HEK293 (cell line): ENCODE measurements around the gene STRA8.

ENCODE experiments used
- CTCF ChIA-PET: fragments of 350-600 bp; formaldehyde crosslinking; extraction: SDS; loops from one replicate; lab custom pipeline; 2021; ENCODE audit warnings: antibody characterized with exemption; lab: Yijun Ruan, JAX
- POLR2A ChIA-PET: fragments of 300-600 bp; formaldehyde crosslinking; extraction: SDS; loops from one replicate; lab custom pipeline; 2020; ENCODE audit warnings: antibody characterized with exemption, inconsistent platforms; lab: Yijun Ruan, JAX
- H3K27ac ChIP-seq: fragments of 200-500 bp; sonication (Bioruptor generic); 2 replicates; pipeline ENCODE4 v1.5.1; 2014; ENCODE audit warnings: low read depth, low read length, control low read depth, inconsistent platforms; ENCODE audit errors: extremely low read depth
- H3K36me3 ChIP-seq, 2 experiments: fragments of 200-500 bp in 1 of 2; sonication (Bioruptor generic) in 1 of 2; 1 replicate in 1 of 2; 2 replicates in 1 of 2; pipeline ENCODE4 v1.5.1; 2014 to 2017; ENCODE audit warnings: inconsistent platforms in 2 of 2, low read length in 2 of 2; ENCODE audit not compliant: control insufficient read depth in 2 of 2, insufficient read depth in 1 of 2
- H3K4me1 ChIP-seq: fragments of 200-500 bp; sonication (Bioruptor generic); 2 replicates; pipeline ENCODE4 v1.5.1; 2014; ENCODE audit warnings: mild to moderate bottlenecking, low read length, inconsistent platforms; ENCODE audit not compliant: control insufficient read depth, insufficient read depth
- H3K4me3 ChIP-seq: 2 replicates; pipeline ENCODE4 v1.5.1; 2011; ENCODE audit warnings: low read depth, mild to moderate bottlenecking, control low read depth, low read length, moderate library complexity
- H3K9me3 ChIP-seq: fragments of 200-500 bp; sonication (Bioruptor generic); 2 replicates; pipeline ENCODE4 v1.5.1; 2014; ENCODE audit warnings: low read depth, low read length, inconsistent platforms; ENCODE audit not compliant: control insufficient read depth, insufficient read depth
- BCL11A ChIP-seq: fragments of 450-650 bp; formaldehyde crosslinking; IDR thresholded peaks from 2 replicates; pipeline ENCODE4 v1.5.1; 2016; ENCODE audit warnings: low read depth, missing biosample characterization, missing genetic modification characterization
- EGR2 ChIP-seq: fragments of 450-650 bp; formaldehyde crosslinking; IDR thresholded peaks from 2 replicates; pipeline ENCODE4 v1.5.1; 2016; ENCODE audit warnings: low read depth, missing biosample characterization, missing genetic modification characterization
- IKZF3 ChIP-seq: fragments of 450-650 bp; IDR thresholded peaks from 2 replicates; pipeline ENCODE4 v1.5.0; 2018; ENCODE audit warnings: missing biosample characterization, mild to moderate bottlenecking, missing genetic modification characterization, moderate library complexity
- OSR2 ChIP-seq: fragments of 450-650 bp; formaldehyde crosslinking; IDR thresholded peaks from 2 replicates; pipeline ENCODE4 v1.5.1; 2016; ENCODE audit warnings: missing biosample characterization, missing genetic modification characterization
- ZBTB17 ChIP-seq: fragments of 450-650 bp; formaldehyde crosslinking; IDR thresholded peaks from 2 replicates; pipeline ENCODE4 v1.5.1; 2016; ENCODE audit warnings: missing biosample characterization, missing genetic modification characterization
- ZBTB6 ChIP-seq: fragments of 450-650 bp; formaldehyde crosslinking; IDR thresholded peaks from 2 replicates; pipeline ENCODE4 v1.5.1; 2017; ENCODE audit warnings: missing biosample characterization, missing genetic modification characterization
- ZFHX2 ChIP-seq: fragments of 450-650 bp; formaldehyde crosslinking; conservative IDR thresholded peaks from 2 replicates; pipeline ENCODE4 v1.5.1; 2016; ENCODE audit warnings: missing biosample characterization, missing genetic modification characterization
- ZFP41 ChIP-seq: fragments of 450-650 bp; formaldehyde crosslinking; IDR thresholded peaks from 2 replicates; pipeline ENCODE4 v1.5.1; 2016; ENCODE audit warnings: missing biosample characterization, missing genetic modification characterization, borderline replicate concordance
- ZNF132 ChIP-seq: fragments of 450-650 bp; formaldehyde crosslinking; IDR thresholded peaks from 2 replicates; pipeline ENCODE4 v1.5.1; 2017; ENCODE audit warnings: missing biosample characterization, missing genetic modification characterization, borderline replicate concordance
- ZNF211 ChIP-seq: fragments of 450-650 bp; formaldehyde crosslinking; IDR thresholded peaks from 2 replicates; pipeline ENCODE4 v1.5.1; 2016; ENCODE audit warnings: low read depth, missing biosample characterization, missing genetic modification characterization
- ZNF341 ChIP-seq: fragments of 450-650 bp; formaldehyde crosslinking; IDR thresholded peaks from 2 replicates; pipeline ENCODE4; 2016; ENCODE audit warnings: low read depth, missing biosample characterization, missing genetic modification characterization
- ZNF449 ChIP-seq: fragments of 450-650 bp; formaldehyde crosslinking; IDR thresholded peaks from 2 replicates; pipeline ENCODE4 v1.5.1; 2017; ENCODE audit warnings: missing biosample characterization, mild to moderate bottlenecking, missing genetic modification characterization, moderate library complexity
- ZNF549 ChIP-seq: fragments of 450-650 bp; IDR thresholded peaks from 2 replicates; pipeline ENCODE4 v1.5.1; 2018; ENCODE audit warnings: missing biosample characterization, missing genetic modification characterization, mild to moderate bottlenecking, inconsistent platforms, moderate library complexity
- ZNF560 ChIP-seq: fragments of 450-650 bp; formaldehyde crosslinking; IDR thresholded peaks from 2 replicates; pipeline ENCODE4 v1.5.1; 2017; ENCODE audit warnings: missing biosample characterization, missing genetic modification characterization, borderline replicate concordance
- ZNF792 ChIP-seq: fragments of 450-650 bp; formaldehyde crosslinking; IDR thresholded peaks from 2 replicates; pipeline ENCODE4 v1.5.1; 2016; ENCODE audit warnings: missing biosample characterization, missing genetic modification characterization
- TF ChIP-seq, protein P1 (sequence below): fragments of 450-650 bp; formaldehyde crosslinking; IDR thresholded peaks from 2 replicates; pipeline ENCODE4 v1.5.1; 2016; ENCODE audit warnings: missing biosample characterization, missing genetic modification characterization, low read depth

The STRA8 gene

DNA sequence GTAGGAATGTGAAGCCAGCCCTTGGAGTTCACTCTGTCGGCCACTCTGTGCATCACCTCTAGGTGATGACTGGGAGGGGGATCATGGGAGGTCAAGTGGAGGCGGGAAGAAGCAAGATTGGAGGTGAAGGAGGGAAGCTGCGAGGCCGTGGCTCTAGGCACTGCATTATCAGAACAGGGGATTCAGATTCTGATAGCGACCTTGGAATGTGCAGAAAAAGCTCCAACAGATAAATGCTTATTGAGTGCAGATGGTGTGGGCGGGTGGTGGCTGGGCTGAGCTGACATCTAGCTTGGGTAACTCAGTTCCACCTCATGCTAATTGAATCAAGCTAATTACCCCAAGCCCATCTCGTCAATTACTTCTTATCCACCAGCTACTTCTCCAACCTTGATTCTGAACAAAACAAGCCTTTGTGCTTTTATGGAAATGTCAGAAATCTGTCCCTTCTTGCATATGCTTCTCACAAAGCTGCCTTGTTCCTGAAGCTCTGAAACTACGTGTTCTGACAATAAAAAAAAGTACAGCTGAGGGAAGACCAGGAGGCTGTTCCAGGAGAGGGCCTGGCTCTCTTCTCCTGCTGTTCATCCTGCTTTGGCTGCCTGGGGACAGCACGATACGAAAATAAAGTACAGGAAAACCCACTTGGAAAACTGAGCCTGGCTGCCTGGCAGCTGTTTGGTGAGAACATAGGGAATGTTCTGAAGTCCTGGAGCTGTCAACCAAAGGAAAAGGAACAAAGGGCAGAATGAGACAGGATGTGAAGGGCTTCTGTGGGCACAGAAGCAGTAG is 27.5 kb downstream of the STRA8 start:
- no peak overlapping the region for H3K4me3 ChIP-seq
- no peak overlapping the region for H3K27ac ChIP-seq
- POLR2A ChIA-PET, result no interaction called here
- CTCF ChIA-PET, result interaction anchor here (0.7 to 3.7 kb wide), 3 partner anchors 14 to 273 kb away, joined by 3 to 22 read pairs (median 8); no protein-coding TSS in a partner anchor
- H3K4me1 ChIP-seq, result peaks cover 7% of the 10 kb centered on the region
- TF ChIP-seq ZNF549 (tag by site-specific recombination) (0 out of 2 replicates have a peak, but pooled peaks have one; percentile 42), IKZF3 (0 out of 2 replicates have a peak, but pooled peaks have one; percentile 33), ZNF211 (tag by site-specific recombination) (no peak), ZBTB17 (0 out of 2 replicates have a peak, but pooled peaks have one; percentile 23), OSR2 (tag by site-specific recombination) (0 out of 2 replicates have a peak, but pooled peaks have one; percentile 24), EGR2 (peak; percentile 42; the same call in 1 of the 2 replicates), ZFHX2 (tag by site-specific recombination) (peak; percentile 66), ZNF560 (tag by site-specific recombination) (no peak), ZBTB6 (tag by site-specific recombination) (peak; percentile 62; the same call in 1 of the 2 replicates), BCL11A (tag by site-specific recombination) (no peak), ZNF449 (peak; percentile 90), ZFP41 (no peak), ZNF341 (peak; percentile 86)
- H3K36me3 ChIP-seq, result no peaks in the 10 kb centered on the region
- no peaks in the 10 kb centered on the region for H3K9me3 ChIP-seq

DNA sequence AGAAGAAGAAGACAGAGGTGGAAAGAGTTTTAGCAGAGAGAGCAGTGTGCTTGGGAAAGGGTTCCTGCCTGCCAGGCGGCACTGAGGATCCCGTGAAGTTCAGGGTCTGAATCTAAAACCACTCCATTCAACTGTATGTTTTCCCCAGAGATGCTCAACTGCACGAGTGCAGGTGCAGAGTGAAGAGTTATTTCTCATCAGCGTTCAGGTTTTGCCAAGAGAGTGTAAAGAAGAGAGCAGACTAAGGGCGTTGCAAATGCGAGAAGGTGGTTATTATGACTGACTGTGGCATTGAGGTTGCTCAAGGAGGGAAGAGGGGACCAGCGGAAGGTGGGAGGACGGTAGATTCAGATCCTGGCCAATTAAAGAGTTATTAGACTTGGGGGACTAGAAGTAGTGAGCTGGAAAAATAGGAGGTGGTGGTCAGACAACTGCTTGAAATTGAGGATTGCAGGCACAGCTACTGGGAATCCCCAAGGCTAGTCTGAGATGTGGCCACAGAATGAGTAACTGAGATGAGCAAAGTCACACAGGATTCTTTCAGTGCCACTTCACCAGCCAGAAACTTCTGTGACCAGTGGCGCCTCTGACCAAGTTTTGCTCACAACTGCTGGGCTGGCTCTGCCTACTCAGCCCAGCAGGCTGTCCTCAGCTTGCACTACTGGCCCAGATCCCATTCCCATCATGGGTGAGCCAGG is 29.1 kb downstream of the STRA8 start:
- peaks cover 7% of the 10 kb centered on the region for H3K4me1 ChIP-seq
- POLR2A ChIA-PET, result no interaction called here
- H3K4me3 ChIP-seq, result no peak overlapping the region
- H3K36me3 ChIP-seq, result no peaks in the 10 kb centered on the region
- no peak overlapping the region for H3K27ac ChIP-seq
- CTCF ChIA-PET, result interaction anchor here (1.6 to 3.7 kb wide), 2 partner anchors 12 to 18 kb away, joined by 8 to 22 read pairs; no protein-coding TSS in a partner anchor
- no peak for TF ChIP-seq ZNF792 (tag by site-specific recombination)
- TF ChIP-seq, protein P1, sequence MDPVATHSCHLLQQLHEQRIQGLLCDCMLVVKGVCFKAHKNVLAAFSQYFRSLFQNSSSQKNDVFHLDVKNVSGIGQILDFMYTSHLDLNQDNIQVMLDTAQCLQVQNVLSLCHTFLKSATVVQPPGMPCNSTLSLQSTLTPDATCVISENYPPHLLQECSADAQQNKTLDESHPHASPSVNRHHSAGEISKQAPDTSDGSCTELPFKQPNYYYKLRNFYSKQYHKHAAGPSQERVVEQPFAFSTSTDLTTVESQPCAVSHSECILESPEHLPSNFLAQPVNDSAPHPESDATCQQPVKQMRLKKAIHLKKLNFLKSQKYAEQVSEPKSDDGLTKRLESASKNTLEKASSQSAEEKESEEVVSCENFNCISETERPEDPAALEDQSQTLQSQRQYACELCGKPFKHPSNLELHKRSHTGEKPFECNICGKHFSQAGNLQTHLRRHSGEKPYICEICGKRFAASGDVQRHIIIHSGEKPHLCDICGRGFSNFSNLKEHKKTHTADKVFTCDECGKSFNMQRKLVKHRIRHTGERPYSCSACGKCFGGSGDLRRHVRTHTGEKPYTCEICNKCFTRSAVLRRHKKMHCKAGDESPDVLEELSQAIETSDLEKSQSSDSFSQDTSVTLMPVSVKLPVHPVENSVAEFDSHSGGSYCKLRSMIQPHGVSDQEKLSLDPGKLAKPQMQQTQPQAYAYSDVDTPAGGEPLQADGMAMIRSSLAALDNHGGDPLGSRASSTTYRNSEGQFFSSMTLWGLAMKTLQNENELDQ (tag by site-specific recombination), result no peak
- TF ChIP-seq ZNF132 (tag by site-specific recombination), result no peak
- no peaks in the 10 kb centered on the region for H3K9me3 ChIP-seq
